NK-92 treated with Interleukin-12 subunit alpha and Interleukin-12 subunit beta, amount 100 ng/mL, for 24 hours (cell line): ENCODE results near the gene KDR.

Experiments used
- DNase-seq: peaks from one replicate; lab custom pipeline; 2025; lab: John Stamatoyannopoulos, UW

Gene KDR

GRCh38 chr4:55079451-55080173 is 45.8 kb downstream of the KDR start:
- no peak for DNase-seq

DNA sequence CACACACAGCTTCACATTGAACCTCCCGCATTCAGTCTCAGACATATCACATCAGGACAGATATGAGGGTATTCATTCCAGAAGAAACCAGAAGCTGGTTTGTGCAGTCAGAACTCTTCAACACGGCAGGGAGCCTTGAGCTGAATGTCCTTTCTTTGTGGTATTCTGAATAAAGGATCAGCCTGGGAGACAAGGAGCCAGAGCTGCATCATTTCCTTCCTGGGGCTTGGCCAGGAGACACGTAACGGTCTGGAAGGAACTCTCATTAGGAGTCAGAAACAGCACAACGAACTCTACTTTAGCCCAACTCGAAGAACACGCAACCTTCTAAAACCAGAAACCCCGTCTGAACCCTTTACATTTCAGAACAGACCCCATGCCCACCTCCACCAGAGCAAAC is 46.4 kb downstream of the KDR start:
- no peak for DNase-seq

DNA sequence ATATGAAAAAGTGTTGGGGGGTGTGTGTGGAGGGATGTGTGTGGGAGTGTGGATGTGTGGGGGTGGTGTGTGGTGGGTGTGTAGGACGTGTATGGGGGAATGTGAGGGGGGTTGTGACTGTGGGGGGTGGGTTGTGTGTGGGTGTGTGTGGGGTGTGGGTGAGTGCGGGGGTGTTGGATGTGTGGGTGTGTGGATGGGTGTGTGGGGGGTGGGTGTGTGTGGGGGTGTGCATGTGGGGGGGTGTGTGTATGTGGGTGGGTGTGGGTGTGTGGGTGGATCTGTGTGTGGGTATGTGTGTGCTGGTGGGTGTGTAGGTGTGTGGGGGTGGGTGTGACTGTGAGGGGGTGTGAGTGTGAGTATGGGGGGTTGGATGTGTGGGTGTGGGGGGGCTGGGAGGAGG is 47.8 kb downstream of the KDR start:
- no peak for DNase-seq

- no peak for DNase-seq
Measured at GRCh38 chr4:55075823-55076716, 49.3 kb downstream of the KDR start.

GRCh38 chr4:55075376-55075775 is 50.0 kb downstream of the KDR start:
- DNase-seq, result no peak

GRCh38 chr4:55074386-55074785 is 51.0 kb downstream of the KDR start:
- no peak for DNase-seq

DNA sequence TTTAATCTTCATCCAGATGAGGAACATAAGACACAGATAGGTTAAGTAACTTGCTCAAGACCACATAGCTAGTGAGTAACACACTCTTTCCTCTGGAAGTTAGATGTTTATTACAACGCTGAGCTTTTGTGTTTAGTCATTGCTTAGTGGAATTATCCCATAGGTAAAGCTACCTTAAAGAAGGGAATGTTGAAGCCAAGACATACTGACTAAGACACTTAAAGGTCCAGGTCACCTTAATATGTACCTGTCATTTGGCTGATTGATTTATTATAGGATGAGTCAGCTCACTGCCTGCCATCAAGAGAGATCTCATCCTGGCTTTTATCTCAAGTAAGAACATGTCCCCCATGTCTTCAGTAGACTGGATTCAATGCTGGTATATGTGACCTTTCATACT is 53.4 kb downstream of the KDR start:
- no peak for DNase-seq

GRCh38 chr4:55069248-55069647 is 56.1 kb downstream of the KDR start:
- no peak for DNase-seq

GRCh38 chr4:55068522-55068921 is 56.9 kb downstream of the KDR start:
- no peak for DNase-seq

DNA sequence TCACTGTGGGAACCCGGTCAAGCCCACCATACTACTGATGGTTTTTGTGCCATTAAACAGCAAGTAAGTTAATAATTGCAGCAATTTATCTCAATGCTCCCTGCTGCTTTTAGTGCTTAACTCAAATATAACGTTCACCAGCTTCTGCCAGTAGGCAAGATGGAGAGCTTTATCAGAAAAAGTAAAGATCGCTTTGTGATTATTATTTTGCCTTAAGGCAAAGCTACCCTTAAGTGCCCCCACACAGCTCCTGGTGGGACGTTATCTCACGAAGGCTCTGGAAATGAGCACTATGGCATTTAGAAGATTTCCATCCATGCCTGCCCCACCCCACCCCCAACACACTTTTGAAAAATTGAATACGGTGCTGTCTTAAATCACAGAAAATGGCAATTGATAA is 59.4 kb downstream of the KDR start:
- no peak for DNase-seq

GRCh38 chr4:55055529-55055928 is 69.9 kb downstream of the KDR start:
- no peak for DNase-seq

- no peak for DNase-seq
Measured at GRCh38 chr4:55051532-55051931, 73.9 kb downstream of the KDR start.

DNA sequence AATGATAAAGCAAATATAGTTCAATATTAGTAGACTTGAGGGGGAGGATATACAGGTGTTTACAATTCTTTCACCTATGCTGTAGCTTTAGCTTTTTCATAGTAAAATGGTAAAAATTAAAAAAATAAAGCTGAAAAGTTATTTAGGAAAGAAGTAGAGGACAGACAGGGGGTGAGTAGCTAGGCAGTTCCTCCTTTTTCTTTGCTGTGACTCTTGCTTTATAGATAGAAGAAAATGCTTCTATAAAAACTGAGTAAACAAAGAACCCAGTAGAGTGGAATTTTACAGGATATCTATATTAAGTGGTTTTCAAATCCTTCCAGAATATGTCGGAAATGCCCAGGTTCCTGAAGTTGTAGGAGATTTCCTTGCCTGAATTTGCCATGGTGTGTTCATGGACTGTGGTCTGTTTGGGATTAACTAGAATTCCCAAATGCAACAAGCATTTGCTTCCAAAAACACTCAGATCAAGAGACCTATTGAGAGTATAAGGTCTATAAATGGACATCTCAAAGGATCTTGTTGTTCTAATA is 74.9 kb downstream of the KDR start:
- no peak for DNase-seq

GRCh38 chr4:55038176-55038890 is 87.1 kb downstream of the KDR start:
- DNase-seq, result no peak

GRCh38 chr4:55037728-55038127 is 87.7 kb downstream of the KDR start:
- DNase-seq, result no peak

GRCh38 chr4:55036405-55036804 is 89.0 kb downstream of the KDR start:
- DNase-seq, result no peak

- DNase-seq, result no peak
Measured at GRCh38 chr4:55035892-55036291, 89.5 kb downstream of the KDR start.

GRCh38 chr4:55033296-55033695 is 92.1 kb downstream of the KDR start:
- DNase-seq, result no peak

GRCh38 chr4:55032788-55033187 is 92.6 kb downstream of the KDR start:
- DNase-seq, result no peak

- no peak for DNase-seq
Measured at GRCh38 chr4:55032179-55032578, 93.2 kb downstream of the KDR start.

DNA sequence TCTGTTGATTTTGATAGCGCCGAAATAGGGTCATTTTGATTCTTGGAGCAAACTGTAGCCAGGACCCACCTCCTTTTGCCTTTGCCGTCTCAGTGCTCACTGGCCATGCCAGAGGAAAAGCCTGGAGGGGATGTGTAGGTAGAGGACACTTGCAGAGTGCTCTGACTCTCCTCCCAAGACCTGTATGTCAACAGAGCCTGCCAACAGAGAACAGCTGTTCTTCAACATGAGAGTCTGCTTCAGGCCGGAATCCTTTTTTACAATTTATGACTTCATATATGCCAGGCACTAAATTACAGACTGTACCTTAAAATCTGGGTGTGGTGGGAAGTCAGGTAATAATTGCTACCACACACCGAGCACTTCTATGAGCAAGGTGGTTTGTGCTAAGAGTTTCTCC is 94.2 kb downstream of the KDR start:
- no peak for DNase-seq

DNA sequence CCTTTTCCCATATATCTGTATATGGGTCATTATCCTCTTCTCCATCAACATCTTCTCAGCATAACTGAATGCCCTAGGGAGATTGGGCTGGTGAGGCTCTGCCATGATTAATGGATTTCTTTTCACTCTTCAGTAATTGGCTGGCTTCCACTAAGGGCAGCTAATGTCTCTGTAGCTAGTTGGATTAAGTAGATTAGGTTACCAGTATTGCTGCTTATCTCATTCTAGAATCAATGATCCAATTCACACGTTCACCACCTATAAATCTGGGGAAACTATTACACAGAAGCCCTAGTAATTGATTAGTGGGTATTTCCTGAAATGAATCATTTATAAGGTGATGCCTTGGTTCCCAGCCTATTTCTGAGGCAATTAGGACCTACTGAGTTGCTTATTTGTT is 94.8 kb downstream of the KDR start:
- no peak for DNase-seq
